HepG2 (cell line): ENCODE measurements around the gene HSPB9. TPM values are rescaled to one million over a fixed set of nuclear protein-coding genes. Genes with fewer than 3 reads are reported as not detected.

ENCODE experiments used
- DNMT1 ChIP-seq: sonication (generic); formaldehyde crosslinking; IDR thresholded peaks from 2 replicates; pipeline ENCODE4 v1.5.1; 2020; ENCODE audit warnings: mild to moderate bottlenecking, missing genetic modification reagents
- GLI4 ChIP-seq: sonication (generic); formaldehyde crosslinking; IDR thresholded peaks from 2 replicates; pipeline ENCODE4 v1.5.1; 2020; ENCODE audit warnings: missing genetic modification reagents, mild to moderate bottlenecking, moderate library complexity, borderline replicate concordance
- JDP2 ChIP-seq: sonication (generic); formaldehyde crosslinking; IDR thresholded peaks from 2 replicates; pipeline ENCODE4 v1.8.1; 2022; ENCODE audit warnings: missing genetic modification reagents, borderline replicate concordance
- KDM1A ChIP-seq: IDR thresholded peaks from 2 replicates; pipeline ENCODE4 v1.6.1; 2016; ENCODE audit warnings: missing compliant biosample characterization
- NCOA2 ChIP-seq: sonication (generic); formaldehyde crosslinking; IDR thresholded peaks from 2 replicates; pipeline ENCODE4 v1.8.0; 2022; ENCODE audit warnings: inconsistent platforms
- POLR2AphosphoS5 ChIP-seq: IDR thresholded peaks from 2 replicates; pipeline ENCODE4 v1.6.1; 2012; ENCODE audit warnings: low read depth, low read length
- PRMT3 ChIP-seq: sonication (generic); formaldehyde crosslinking; IDR thresholded peaks from 2 replicates; pipeline ENCODE4 v1.8.1; 2022; ENCODE audit warnings: low read depth, mild to moderate bottlenecking, moderate library complexity, missing genetic modification reagents, borderline replicate concordance
- REL ChIP-seq: sonication (generic); formaldehyde crosslinking; conservative IDR thresholded peaks from 2 replicates; pipeline ENCODE4 v1.8.0; 2022; ENCODE audit warnings: mild to moderate bottlenecking, missing genetic modification reagents, moderate library complexity
- SOX6 ChIP-seq, 2 experiments: fragments of 450-650 bp in 1 of 2; sonication (generic) in 1 of 2; formaldehyde crosslinking in 1 of 2; IDR thresholded peaks; 2 replicates each; pipeline versions ENCODE4 v1.4.0 to v1.6.1; 2017 to 2020; ENCODE audit warnings: antibody characterized with exemption in 1 of 2, mild to moderate bottlenecking in 1 of 2, missing genetic modification reagents in 1 of 2
- ZNF790 ChIP-seq: sonication (generic); formaldehyde crosslinking; IDR thresholded peaks from 2 replicates; pipeline ENCODE4 v1.8.0; 2022; ENCODE audit warnings: missing genetic modification reagents, mild to moderate bottlenecking, borderline replicate concordance
- polyA plus RNA-seq, 8 experiments: library from polyadenylated mRNA; depleted of rRNA in 3 of 8; stranded (reverse) in 7 of 8; unstranded in 1 of 8; fragments of >200 nt; fragmentation: Illumina TruSeq in 4 of 8; extraction: Trizol in 4 of 8; gene quantifications; 2 replicates each; pipeline versions ENCODE4 v1.2.1 to v1.2.3, GENCODE V29; 2011 to 2016; ENCODE audit warnings: low read depth in 4 of 8, missing spikeins in 1 of 8, mixed read lengths in 1 of 8; ENCODE audit not compliant: insufficient read depth in 1 of 8
- total RNA-seq, 5 experiments: library from RNA; depleted of rRNA; stranded (reverse); fragments of >200 nt; fragmentation: Illumina TruSeq; extraction: Trizol; gene quantifications; 2 replicates each; pipeline ENCODE4 v1.2.3, GENCODE V29; 2016; ENCODE audit warnings: low read depth in 1 of 5
- TF ChIP-seq, protein P1 (sequence below): sonication (generic); formaldehyde crosslinking; IDR thresholded peaks from 2 replicates; pipeline ENCODE4 v1.9.0; 2022; ENCODE audit warnings: missing genetic modification reagents, mild to moderate bottlenecking, borderline replicate concordance
- TF ChIP-seq, protein P2 (sequence below): IDR thresholded peaks from 2 replicates; pipeline ENCODE4 v1.6.1; 2016; ENCODE audit warnings: mild to moderate bottlenecking, missing biosample characterization, missing genetic modification reagents
- TF ChIP-seq, protein P3 (sequence below): sonication (generic); formaldehyde crosslinking; IDR thresholded peaks from 2 replicates; pipeline ENCODE4 v1.4.0; 2020; ENCODE audit warnings: missing genetic modification reagents
- TF ChIP-seq, protein P4 (sequence below): sonication (generic); formaldehyde crosslinking; IDR thresholded peaks from 2 replicates; pipeline ENCODE4 v1.4.0; 2020; ENCODE audit warnings: missing genetic modification reagents, borderline replicate concordance
- TF ChIP-seq, protein P5 (sequence below): conservative IDR thresholded peaks from 2 replicates; pipeline ENCODE4 v1.6.1; 2018; ENCODE audit warnings: missing genetic modification reagents
- TF ChIP-seq, protein P6 (sequence below): sonication (generic); formaldehyde crosslinking; IDR thresholded peaks from 2 replicates; pipeline ENCODE4 v1.8.1; 2023; ENCODE audit warnings: mild to moderate bottlenecking, missing genetic modification reagents, borderline replicate concordance

The HSPB9 gene
- total and polyA plus RNA-seq, 2 of the 13 experiments (the other 11 are each of a cell fraction or from before 2014, with no cell fraction given) = 0.05 to 0.24 TPM

DNA sequence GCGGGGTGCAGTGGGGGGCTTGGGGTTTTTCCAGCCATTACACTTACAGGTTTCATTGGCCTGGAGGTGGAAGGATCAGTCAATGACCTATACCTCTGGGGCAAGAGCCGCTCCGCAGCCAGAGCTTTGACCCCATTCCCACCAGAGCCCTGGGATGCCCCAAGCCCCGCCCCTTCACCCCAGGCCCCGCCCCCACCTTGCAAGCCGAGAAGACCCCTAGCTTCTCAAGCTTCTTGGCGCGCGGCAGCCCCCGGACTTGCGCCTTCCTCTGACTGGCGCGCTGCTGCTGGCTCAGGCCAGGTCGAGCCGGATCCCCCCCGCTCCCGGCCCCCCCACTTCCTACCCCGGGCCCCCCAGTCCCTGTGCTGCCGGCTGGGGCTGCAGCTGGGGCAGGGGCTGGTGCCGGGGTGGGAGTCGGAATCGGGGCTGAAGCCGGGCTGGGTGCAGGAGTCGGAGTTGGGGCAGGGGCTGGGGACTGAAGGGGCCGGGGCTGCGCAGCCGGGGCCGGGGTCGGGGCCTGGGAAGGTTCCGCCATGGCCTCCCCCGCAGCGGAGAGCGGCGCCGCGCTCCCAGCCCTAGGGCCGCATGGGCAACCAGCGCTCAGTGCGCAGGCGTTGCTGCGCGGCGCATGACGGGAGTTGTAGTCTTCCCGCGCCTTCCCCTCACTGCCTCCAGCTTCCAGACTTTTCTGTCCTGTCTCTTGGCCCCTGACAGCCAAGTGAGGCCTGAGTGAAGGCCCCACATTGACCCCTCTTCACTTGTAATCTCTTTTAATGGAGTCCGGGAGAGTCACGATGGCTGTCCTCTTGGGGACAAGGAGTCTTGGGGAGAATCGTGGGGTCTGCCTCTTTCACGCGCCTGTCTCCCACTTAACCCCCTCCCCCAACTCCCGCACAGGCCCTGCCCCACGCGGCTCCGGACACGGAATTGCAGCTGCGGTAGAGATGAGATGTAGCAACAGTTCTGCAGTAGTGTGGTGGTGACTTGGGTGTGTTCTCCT is 1.5 kb upstream of the HSPB9 start, which contains the start of gene KAT2A (continued):
- TF ChIP-seq, protein P1, sequence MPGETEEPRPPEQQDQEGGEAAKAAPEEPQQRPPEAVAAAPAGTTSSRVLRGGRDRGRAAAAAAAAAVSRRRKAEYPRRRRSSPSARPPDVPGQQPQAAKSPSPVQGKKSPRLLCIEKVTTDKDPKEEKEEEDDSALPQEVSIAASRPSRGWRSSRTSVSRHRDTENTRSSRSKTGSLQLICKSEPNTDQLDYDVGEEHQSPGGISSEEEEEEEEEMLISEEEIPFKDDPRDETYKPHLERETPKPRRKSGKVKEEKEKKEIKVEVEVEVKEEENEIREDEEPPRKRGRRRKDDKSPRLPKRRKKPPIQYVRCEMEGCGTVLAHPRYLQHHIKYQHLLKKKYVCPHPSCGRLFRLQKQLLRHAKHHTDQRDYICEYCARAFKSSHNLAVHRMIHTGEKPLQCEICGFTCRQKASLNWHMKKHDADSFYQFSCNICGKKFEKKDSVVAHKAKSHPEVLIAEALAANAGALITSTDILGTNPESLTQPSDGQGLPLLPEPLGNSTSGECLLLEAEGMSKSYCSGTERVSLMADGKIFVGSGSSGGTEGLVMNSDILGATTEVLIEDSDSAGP = no peak
- TF ChIP-seq, protein P2, sequence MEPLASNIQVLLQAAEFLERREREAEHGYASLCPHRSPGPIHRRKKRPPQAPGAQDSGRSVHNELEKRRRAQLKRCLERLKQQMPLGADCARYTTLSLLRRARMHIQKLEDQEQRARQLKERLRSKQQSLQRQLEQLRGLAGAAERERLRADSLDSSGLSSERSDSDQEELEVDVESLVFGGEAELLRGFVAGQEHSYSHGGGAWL (CRISPR knock-in tag) = no peak; the same call in 1 of the 2 replicates
- TF ChIP-seq NCOA2 (CRISPR knock-in tag) = no peak; the same call in 1 of the 2 replicates
- TF ChIP-seq GLI4 (CRISPR knock-in tag) = no peak
- peak; percentile 88 for TF ChIP-seq POLR2AphosphoS5
- TF ChIP-seq ZNF790 (CRISPR knock-in tag) = no peak
- TF ChIP-seq, protein P3, sequence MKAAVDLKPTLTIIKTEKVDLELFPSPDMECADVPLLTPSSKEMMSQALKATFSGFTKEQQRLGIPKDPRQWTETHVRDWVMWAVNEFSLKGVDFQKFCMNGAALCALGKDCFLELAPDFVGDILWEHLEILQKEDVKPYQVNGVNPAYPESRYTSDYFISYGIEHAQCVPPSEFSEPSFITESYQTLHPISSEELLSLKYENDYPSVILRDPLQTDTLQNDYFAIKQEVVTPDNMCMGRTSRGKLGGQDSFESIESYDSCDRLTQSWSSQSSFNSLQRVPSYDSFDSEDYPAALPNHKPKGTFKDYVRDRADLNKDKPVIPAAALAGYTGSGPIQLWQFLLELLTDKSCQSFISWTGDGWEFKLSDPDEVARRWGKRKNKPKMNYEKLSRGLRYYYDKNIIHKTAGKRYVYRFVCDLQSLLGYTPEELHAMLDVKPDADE = no peak
- TF ChIP-seq, protein P4, sequence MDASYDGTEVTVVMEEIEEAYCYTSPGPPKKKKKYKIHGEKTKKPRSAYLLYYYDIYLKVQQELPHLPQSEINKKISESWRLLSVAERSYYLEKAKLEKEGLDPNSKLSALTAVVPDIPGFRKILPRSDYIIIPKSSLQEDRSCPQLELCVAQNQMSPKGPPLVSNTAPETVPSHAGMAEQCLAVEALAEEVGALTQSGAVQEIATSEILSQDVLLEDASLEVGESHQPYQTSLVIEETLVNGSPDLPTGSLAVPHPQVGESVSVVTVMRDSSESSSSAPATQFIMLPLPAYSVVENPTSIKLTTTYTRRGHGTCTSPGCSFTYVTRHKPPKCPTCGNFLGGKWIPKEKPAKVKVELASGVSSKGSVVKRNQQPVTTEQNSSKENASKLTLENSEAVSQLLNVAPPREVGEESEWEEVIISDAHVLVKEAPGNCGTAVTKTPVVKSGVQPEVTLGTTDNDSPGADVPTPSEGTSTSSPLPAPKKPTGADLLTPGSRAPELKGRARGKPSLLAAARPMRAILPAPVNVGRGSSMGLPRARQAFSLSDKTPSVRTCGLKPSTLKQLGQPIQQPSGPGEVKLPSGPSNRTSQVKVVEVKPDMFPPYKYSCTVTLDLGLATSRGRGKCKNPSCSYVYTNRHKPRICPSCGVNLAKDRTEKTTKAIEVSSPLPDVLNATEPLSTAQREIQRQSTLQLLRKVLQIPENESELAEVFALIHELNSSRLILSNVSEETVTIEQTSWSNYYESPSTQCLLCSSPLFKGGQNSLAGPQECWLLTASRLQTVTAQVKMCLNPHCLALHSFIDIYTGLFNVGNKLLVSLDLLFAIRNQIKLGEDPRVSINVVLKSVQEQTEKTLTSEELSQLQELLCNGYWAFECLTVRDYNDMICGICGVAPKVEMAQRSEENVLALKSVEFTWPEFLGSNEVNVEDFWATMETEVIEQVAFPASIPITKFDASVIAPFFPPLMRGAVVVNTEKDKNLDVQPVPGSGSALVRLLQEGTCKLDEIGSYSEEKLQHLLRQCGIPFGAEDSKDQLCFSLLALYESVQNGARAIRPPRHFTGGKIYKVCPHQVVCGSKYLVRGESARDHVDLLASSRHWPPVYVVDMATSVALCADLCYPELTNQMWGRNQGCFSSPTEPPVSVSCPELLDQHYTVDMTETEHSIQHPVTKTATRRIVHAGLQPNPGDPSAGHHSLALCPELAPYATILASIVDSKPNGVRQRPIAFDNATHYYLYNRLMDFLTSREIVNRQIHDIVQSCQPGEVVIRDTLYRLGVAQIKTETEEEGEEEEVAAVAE (CRISPR knock-in tag) = no peak
- TF ChIP-seq JDP2 = no peak
- no peak for TF ChIP-seq DNMT1 (CRISPR knock-in tag)
- no peak for TF ChIP-seq KDM1A
- TF ChIP-seq REL (CRISPR knock-in tag) = no peak
- TF ChIP-seq, protein P5, sequence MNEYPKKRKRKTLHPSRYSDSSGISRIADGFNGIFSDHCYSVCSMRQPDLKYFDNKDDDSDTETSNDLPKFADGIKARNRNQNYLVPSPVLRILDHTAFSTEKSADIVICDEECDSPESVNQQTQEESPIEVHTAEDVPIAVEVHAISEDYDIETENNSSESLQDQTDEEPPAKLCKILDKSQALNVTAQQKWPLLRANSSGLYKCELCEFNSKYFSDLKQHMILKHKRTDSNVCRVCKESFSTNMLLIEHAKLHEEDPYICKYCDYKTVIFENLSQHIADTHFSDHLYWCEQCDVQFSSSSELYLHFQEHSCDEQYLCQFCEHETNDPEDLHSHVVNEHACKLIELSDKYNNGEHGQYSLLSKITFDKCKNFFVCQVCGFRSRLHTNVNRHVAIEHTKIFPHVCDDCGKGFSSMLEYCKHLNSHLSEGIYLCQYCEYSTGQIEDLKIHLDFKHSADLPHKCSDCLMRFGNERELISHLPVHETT (CRISPR knock-in tag) = no peak
- TF ChIP-seq, protein P6, sequence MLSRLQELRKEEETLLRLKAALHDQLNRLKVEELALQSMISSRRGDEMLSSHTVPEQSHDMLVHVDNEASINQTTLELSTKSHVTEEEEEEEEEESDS = no peak
- TF ChIP-seq PRMT3 (CRISPR knock-in tag) = no peak
- no peak for TF ChIP-seq SOX6 (IDR thresholded peaks at IDR 0.05)
- peak; percentile 20; the same call in 1 of the 2 replicates for TF ChIP-seq SOX6 (CRISPR knock-in tag; IDR thresholded peaks at IDR 0.05)
